Pulmonary artery endothelial cell (primary cell): ENCODE results near the gene NHERF2. TPM values are rescaled to one million over a fixed set of nuclear protein-coding genes. Genes with fewer than 3 reads are reported as not detected.

ENCODE experiments used
- DNase-seq: peaks from one replicate; pipeline ENCODE4 v3.0.0-alpha.2; 2011; ENCODE audit warnings: low read depth, low spot score
- total RNA-seq: library from RNA; depleted of rRNA; stranded (reverse); fragments of >200 nt; gene quantifications from 2 replicates; pipeline ENCODE4 v1.2.3, GENCODE V29; 2014

Gene NHERF2
- total RNA-seq, 1 donor from 2014 or later: 53.2 TPM

- no peak for DNase-seq
These were observed 36.2 kb upstream of the NHERF2 start for GRCh38 chr16:1990351-1991134.

DNA sequence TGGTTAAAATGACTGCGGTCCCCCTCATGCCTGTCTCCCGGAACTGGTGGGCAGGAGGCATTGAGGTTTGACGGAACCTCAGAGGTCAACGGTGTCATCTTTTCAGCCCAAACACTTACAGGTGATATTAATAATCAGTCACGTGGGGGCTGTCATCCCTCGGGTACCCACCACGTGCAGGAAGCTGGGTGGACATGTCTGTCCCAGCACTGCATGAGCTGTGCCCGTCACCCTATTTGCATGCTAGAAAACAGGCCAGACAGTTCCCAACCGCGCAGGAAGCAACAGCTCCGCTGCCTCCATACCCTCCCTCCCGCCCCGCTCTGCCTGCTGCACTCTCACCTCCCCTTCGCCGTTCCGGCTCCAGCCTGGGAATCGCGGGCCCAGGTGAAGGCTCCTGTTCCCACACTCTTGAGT is 35.6 kb upstream of the NHERF2 start:
- no peak for DNase-seq

- DNase-seq: no peak
These were observed 35.1 kb upstream of the NHERF2 start for GRCh38 chr16:1991588-1991947.

DNA sequence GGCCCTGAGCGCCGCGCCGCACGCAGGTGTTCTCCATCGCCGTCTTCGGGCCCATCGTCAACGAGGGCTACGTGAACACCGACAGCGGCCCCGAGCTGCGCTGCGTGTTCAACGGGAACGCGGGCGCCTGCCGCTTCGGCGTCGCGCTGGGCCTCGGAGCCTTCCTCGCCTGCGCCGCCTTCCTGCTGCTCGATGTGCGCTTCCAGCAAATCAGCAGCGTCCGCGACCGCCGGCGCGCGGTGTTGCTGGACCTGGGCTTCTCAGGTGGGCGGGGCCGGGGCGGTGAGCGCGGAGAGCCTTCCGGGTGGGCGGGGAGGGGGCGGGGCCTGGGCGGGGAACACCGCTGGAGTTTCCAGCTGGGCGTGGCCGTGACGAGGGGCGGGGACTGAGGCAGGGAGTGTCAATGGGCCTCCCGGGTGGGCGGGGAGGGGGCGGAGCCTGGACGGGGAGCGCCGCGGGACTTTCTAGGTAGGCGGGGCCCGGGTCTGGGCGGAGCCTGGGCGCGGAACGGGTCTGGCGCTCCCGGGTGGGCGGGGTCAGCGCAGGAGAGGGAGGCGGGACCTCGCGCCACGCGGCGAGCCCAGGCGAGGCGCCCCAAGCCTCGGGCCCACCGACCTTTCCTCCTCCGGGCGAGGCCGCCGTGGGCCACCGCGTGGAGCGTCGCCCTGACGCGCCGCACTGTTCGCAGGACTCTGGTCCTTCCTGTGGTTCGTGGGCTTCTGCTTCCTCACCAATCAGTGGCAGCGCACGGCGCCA is 34.6 kb upstream of the NHERF2 start:
- DNase-seq: peak; percentile 54

DNA sequence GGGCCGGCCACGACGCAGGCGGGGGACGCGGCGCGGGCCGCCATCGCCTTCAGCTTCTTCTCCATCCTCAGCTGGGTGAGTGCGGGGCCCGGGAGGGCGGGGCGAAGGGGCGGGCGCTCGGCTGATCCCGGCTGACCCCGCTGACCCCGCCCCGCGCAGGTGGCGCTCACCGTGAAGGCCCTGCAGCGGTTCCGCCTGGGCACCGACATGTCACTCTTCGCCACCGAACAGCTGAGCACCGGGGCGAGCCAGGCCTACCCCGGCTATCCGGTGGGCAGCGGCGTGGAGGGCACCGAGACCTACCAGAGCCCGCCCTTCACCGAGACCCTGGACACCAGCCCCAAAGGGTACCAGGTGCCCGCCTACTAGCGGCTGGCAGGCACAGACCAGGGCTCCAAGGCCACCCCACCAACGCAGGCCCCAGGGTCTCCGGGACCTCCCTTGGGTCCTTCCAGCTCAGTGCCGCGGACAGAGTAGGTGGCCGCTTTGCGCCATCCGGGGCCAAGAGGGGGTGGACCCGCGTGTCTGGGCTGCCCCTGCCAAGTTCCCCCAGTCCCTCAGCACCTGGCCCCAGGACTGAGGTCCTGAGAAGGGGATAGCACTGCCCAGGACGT is 33.9 kb upstream of the NHERF2 start:
- DNase-seq: no peak

DNA sequence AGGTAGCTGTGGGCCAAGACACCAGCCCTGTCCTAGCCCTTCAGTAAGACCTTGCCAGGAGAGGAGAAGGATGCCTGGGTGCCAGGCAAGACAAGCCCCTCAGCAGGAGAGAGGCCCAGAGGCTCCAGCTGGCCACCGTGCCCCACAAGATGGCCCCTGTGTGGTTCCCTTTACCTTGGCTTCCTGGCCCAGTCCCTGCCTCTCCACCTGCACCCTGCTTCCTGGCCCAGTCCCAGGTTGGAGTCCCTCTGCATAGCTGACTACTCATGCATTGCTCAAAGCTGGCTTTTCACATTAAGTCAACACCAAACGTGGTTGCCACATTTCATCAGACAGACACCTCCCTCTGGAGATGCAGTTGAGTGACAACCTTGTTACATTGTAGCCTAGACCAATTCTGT is 33.0 kb upstream of the NHERF2 start:
- no peak for DNase-seq

DNA sequence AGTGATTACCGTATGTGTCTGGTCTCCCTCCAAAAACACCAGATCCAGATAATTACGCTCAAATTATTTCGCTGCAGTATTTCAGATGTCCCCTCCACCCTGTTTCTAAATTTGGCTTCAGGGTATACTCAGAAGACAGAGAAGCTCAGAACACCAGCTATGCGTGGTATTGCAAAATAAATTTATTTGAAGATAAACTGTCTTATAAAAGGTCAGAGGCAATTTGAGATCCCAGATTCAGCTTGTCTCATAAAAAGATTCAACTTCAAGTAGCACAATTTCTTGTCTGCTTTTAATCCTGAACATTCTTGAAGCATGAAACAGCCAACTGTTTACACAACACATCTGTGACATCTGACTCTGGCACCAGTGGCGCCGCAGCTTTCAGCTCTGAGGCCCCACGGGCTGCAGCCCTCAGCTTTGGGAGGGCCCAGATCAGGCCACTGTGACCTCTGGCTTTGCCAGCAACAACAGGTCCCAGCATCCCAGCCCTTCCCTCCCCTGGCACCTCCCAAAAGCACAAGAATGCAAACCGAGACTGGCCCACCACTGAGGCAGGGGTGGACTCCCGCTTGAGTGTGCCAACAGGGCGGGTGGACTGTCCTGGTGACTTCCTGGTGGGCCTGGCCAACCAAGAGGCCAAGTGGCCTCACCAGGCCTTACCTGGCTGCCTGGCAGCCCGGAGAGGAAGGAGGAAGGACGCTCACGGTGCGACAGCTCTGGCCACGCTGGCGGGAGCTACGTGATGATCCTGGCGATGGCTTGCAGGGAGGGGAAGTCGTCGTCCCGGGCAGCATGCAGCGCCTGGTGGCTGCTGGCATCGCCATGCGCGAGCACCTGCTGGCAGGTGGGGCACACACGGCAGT is 29.0 kb upstream of the NHERF2 start:
- no peak for DNase-seq

- DNase-seq: no peak
These were observed 28.3 kb upstream of the NHERF2 start for GRCh38 chr16:1998360-1998835.

DNA sequence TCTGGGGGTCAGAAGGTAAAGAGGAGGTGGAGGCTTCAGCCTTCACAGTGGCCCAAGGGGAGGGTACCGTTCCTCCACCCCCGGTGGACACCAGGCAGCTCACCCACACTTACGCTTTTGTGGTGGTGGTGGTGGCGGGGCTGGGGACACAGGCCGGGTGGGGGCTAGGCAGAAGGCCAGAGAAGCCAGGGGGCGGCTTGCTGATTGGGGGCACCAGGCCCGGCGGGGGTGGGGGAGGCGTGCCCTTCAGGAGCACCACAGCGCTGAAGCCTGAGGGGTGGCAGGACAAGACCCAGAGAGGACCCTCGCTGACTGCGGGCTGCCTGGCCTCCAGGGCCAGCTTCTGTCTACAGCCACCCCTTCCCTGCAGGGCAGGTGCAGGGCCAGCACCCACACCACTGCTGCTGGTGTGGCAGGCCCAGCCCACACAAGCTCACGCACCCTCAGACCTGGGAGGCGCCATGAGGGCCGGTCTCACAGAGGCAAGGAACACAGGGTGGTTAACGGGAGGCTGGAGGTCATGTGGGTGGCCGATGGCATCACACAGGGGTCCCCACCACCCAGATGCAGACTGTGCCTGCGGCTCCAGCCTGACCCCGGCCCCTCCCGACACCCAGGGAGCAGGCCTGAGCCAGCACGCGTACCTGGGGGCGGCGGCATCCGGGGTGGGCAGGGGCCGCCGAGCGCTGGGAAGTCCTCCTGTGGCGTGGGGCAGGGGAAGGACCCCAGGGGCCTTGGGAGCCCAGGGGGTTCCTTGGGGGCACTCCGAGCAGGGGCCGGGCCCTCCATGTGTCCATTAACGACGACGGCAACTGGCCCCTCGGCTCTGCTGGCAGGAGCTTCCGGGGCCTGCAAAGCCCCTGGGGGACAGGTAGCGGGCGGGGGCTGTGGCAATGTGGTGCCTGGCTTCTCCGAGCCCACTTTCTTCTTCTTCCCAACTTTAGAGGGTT is 27.6 kb upstream of the NHERF2 start:
- no peak for DNase-seq

- no peak for DNase-seq
These were observed 26.7 kb upstream of the NHERF2 start for GRCh38 chr16:1999866-2000514.

- DNase-seq: no peak
These were observed 25.7 kb upstream of the NHERF2 start for GRCh38 chr16:2001035-2001434.

- no peak for DNase-seq
These were observed 25.0 kb upstream of the NHERF2 start for GRCh38 chr16:2001456-2002355.

- DNase-seq: no peak
These were observed 24.1 kb upstream of the NHERF2 start for GRCh38 chr16:2002406-2003230.

GRCh38 chr16:2003231-2003826 is 23.4 kb upstream of the NHERF2 start:
- no peak for DNase-seq

GRCh38 chr16:2003827-2004641 is 22.7 kb upstream of the NHERF2 start:
- DNase-seq: peak; percentile 35

DNA sequence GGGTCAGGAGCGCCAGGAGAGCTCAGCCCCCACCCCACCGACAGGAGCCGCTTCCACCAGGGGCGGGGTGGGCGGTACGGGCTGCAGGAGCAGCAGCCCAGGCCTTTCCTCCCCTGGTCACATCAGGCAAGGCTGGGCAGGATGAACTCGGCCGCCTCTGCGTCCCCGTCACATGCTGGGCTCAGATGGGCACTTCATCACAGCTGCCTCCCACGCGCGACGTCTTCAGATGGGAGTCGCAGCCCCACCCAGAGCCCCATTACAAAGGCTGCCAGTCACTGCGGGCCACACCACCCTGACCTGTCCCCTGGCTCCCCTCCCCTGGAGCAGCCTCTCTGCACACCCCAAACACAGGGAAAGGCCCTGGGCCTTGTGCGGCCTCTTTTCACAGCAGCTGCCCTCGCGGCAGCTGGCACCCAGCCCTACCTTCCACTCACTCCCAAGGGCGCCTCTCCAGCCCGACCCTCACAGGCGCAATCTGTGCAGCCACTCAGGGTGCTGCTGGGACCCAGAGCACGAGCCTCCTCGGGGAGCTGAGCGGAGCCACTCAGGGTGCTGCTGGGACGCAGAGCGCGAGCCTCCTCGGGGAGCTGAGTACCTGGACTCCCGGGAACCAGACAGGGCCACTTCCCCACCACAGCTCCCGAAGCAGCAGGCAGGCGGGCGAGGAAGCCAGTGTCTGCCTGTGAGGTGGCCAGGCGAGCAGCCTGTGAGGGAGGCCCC is 21.7 kb upstream of the NHERF2 start:
- DNase-seq: no peak
